Measurements from ENCODE around the gene B4GALT2. TPM values are rescaled to one million over a fixed set of nuclear protein-coding genes. Genes with fewer than 3 reads are reported as not detected.

B4GALT2 gene
- total RNA-seq, 1 donor from 2014 or later: 56.6 TPM

DNA sequence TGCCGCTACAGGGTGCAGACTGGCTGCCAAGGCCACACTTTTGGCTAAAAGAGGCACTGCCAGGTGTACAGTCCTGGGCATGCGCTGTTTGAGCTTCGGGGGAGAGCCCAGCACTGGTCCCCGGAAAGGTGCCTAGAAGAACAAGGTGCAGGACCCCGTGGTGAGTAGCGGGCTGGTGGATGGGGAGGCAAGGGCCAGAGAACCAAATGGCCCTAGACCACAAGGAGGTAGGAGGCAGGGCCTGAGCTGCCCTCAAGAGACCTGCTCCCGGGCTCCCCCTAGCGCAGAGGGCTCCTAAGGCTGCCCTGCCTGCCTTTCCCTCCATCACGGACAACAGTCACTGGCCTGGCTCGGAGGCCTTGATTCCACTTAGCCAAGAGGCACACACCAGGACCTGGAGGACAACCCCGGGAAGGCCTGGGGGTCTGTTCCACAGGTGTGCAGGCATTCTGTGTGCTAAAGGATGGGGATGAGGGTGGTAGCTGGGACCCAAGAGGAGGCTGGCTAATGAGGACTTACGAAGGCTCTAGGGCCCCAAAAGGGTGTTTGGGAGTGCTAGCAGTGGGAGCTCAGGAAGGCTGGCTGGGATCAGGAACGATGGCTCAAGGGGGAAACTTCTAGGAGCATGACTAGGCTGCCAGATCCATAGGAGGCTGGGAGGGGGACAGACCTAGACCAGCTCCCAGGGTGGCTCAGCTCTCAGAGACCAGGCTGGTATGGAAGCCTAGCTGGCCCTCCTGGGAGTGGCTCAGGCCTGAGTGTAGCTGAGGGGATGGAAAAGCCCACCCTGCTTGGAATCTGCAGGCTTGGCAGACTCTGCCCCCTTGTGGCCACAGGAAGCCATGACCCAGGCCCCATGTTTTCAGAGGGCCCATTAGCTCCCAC lies 44.7 kb upstream of the B4GALT2 start:
- Histone ChIP-seq H3K27ac (ENCODE audit: low read depth, low read length) (no peak overlapping the region), H2AFZ (ENCODE audit: low read depth, low read length) (no peak overlapping the region), H3K4me3 (ENCODE audit: insufficient read depth, low read depth, low read length) (no peak overlapping the region), H3K79me2 (ENCODE audit: insufficient read depth, low read length) (no peaks in the 10 kb centered on the region), H3K27me3 (ENCODE audit: insufficient read depth, low read length) (no peaks in the 10 kb centered on the region), H3K36me3 (ENCODE audit: insufficient read depth, low read length) (no peaks in the 10 kb centered on the region), H4K20me1 (ENCODE audit: insufficient read depth, low read length) (peaks cover 16% of the 10 kb centered on the region), H3K9me3 (ENCODE audit: insufficient read depth, low read depth, low read length) (no peaks in the 10 kb centered on the region), H3K9ac (ENCODE audit: low read length) (peak overlapping the region; percentile 64), H3K4me1 (ENCODE audit: insufficient read depth, low read length) (peaks cover 27% of the 10 kb centered on the region), H3K4me2 (ENCODE audit: low read length) (peak overlapping the region; percentile 85)
- TF ChIP-seq, protein P1, sequence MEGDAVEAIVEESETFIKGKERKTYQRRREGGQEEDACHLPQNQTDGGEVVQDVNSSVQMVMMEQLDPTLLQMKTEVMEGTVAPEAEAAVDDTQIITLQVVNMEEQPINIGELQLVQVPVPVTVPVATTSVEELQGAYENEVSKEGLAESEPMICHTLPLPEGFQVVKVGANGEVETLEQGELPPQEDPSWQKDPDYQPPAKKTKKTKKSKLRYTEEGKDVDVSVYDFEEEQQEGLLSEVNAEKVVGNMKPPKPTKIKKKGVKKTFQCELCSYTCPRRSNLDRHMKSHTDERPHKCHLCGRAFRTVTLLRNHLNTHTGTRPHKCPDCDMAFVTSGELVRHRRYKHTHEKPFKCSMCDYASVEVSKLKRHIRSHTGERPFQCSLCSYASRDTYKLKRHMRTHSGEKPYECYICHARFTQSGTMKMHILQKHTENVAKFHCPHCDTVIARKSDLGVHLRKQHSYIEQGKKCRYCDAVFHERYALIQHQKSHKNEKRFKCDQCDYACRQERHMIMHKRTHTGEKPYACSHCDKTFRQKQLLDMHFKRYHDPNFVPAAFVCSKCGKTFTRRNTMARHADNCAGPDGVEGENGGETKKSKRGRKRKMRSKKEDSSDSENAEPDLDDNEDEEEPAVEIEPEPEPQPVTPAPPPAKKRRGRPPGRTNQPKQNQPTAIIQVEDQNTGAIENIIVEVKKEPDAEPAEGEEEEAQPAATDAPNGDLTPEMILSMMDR (IDR thresholded peaks at IDR 0.05; ENCODE audit: insufficient read depth, low read depth, low read length): peak; percentile 70
- no peak for TF ChIP-seq EZH2 (IDR thresholded peaks at IDR 0.05; ENCODE audit: insufficient read depth, low read length)
- peaks cover 12% of the 10 kb centered on the region for H3K27me3 Mint-ChIP-seq (ENCODE audit: low read depth, unreplicated experiment)
- H3K9me3 Mint-ChIP-seq (ENCODE audit: unreplicated experiment): peaks cover 5% of the 10 kb centered on the region
- H3K4me3 Mint-ChIP-seq (ENCODE audit: unreplicated experiment): no peak overlapping the region
- no peak overlapping the region for H3K27ac Mint-ChIP-seq (ENCODE audit: unreplicated experiment)
- peaks cover 13% of the 10 kb centered on the region for H3K36me3 Mint-ChIP-seq (ENCODE audit: low read depth, unreplicated experiment)
- FAIRE-seq (no peak), DNase-seq (ENCODE audit: low read depth) (no peak)
- peaks cover 18% of the 10 kb centered on the region for H3K4me1 Mint-ChIP-seq (ENCODE audit: low read depth, unreplicated experiment)

DNA sequence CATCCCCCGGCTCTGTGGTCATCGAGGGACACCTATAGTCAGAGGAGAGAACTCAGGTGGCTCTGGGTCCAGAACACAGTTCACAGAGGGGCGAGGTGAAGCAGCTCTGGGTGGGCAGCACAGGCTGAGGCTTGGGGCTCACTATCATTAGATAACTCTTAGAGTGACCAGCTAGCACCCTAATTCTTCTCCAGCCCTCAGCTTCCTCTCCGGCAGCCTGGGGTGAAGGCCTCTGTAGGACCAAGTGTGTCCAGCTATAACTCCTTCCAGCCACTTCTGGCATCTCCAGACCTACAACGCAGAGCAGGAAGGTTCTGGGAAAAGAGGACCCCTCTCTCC lies 44.1 kb upstream of the B4GALT2 start:
- Mint-ChIP-seq H3K9me3 (ENCODE audit: unreplicated experiment) (no peaks in the 10 kb centered on the region), H3K4me3 (ENCODE audit: unreplicated experiment) (peak overlapping the region; percentile 40), H3K27me3 (ENCODE audit: low read depth, unreplicated experiment) (peaks cover 18% of the 10 kb centered on the region), H3K27ac (ENCODE audit: unreplicated experiment) (no peak overlapping the region), H3K36me3 (ENCODE audit: low read depth, unreplicated experiment) (peaks cover 9% of the 10 kb centered on the region), H3K4me1 (ENCODE audit: low read depth, unreplicated experiment) (peaks cover 13% of the 10 kb centered on the region)
- no peaks in the 10 kb centered on the region for H3K9me3 ChIP-seq (ENCODE audit: insufficient read depth, low read depth, low read length)
- FAIRE-seq (no peak), DNase-seq (ENCODE audit: low read depth) (no peak)
- H4K20me1 ChIP-seq (ENCODE audit: insufficient read depth, low read length): peaks cover 16% of the 10 kb centered on the region
- peaks cover 2% of the 10 kb centered on the region for H3K27me3 ChIP-seq (ENCODE audit: insufficient read depth, low read length)
- H3K9ac ChIP-seq (ENCODE audit: low read length): no peak overlapping the region
- H3K79me2 ChIP-seq (ENCODE audit: insufficient read depth, low read length): no peaks in the 10 kb centered on the region
- no peak overlapping the region for H2AFZ ChIP-seq (ENCODE audit: low read depth, low read length)
- no peak overlapping the region for H3K4me3 ChIP-seq (ENCODE audit: insufficient read depth, low read depth, low read length)
- H3K4me1 ChIP-seq (ENCODE audit: insufficient read depth, low read length): peaks cover 23% of the 10 kb centered on the region
- H3K36me3 ChIP-seq (ENCODE audit: insufficient read depth, low read length): no peaks in the 10 kb centered on the region
- TF ChIP-seq, protein P1 (IDR thresholded peaks at IDR 0.05; ENCODE audit: insufficient read depth, low read depth, low read length): no peak
- no peak for TF ChIP-seq EZH2 (IDR thresholded peaks at IDR 0.05; ENCODE audit: insufficient read depth, low read length)
- H3K27ac ChIP-seq (ENCODE audit: low read depth, low read length): no peak overlapping the region
- no peak overlapping the region for H3K4me2 ChIP-seq (ENCODE audit: low read length)
